SU-DHL-6 (cell line): ENCODE data around the gene CAB39.
A peak's percentile ranks its signal among the peaks of the same experiment; 100 is the strongest.

Source experiments
- H2AFZ ChIP-seq: fragments of 200-600 bp; sonication (generic); 2 replicates; pipeline ENCODE4 v1.6.1; 2014; ENCODE audit warnings: low read depth, mild to moderate bottlenecking, moderate library complexity, mixed read lengths, antibody characterized with exemption, low read length; ENCODE audit not compliant: severe bottlenecking
- H3F3A ChIP-seq: fragments of 200-600 bp; shearing (Covaris generic); 2 replicates; pipeline ENCODE4 v1.6.0; 2016; ENCODE audit warnings: antibody characterized with exemption, mild to moderate bottlenecking; ENCODE audit not compliant: insufficient read depth
- H3K27ac ChIP-seq: fragments of 200-600 bp; sonication (generic); 2 replicates; pipeline ENCODE4 v1.5.1; 2016; ENCODE audit warnings: low read depth, mild to moderate bottlenecking, low read length, moderate library complexity, mixed read lengths
- H3K27me3 ChIP-seq: fragments of 200-600 bp; sonication (generic), shearing (Covaris generic); 2 replicates; pipeline ENCODE4 v1.6.0; 2014; ENCODE audit warnings: mild to moderate bottlenecking, low read length
- H3K36me3 ChIP-seq: fragments of 200-600 bp; sonication (generic); 2 replicates; pipeline ENCODE4 v1.6.1; 2014; ENCODE audit warnings: mild to moderate bottlenecking, low read length, mixed read lengths
- H3K4me2 ChIP-seq: fragments of 300-600, 200-600 bp; shearing (Covaris generic), sonication (generic); 2 replicates; pipeline ENCODE4 v1.6.0; 2014; ENCODE audit warnings: low read length, low read depth, mild to moderate bottlenecking; ENCODE audit not compliant: poor library complexity, severe bottlenecking
- H3K4me3 ChIP-seq: fragments of 200-600 bp; sonication (generic); 2 replicates; pipeline ENCODE4 v1.5.1; 2014; ENCODE audit warnings: antibody characterized with exemption, low read length, mild to moderate bottlenecking, mixed read lengths; ENCODE audit not compliant: insufficient read depth, poor library complexity, severe bottlenecking
- H3K79me2 ChIP-seq: fragments of 200-600 bp; sonication (generic); 2 replicates; pipeline ENCODE4 v1.6.1; 2014; ENCODE audit warnings: mild to moderate bottlenecking, low read length, moderate library complexity; ENCODE audit not compliant: insufficient read depth
- H3K9ac ChIP-seq: fragments of 200-600 bp; sonication (generic); 2 replicates; pipeline ENCODE4 v1.7.0; 2014; ENCODE audit warnings: mild to moderate bottlenecking, low read length
- H3K9me2 ChIP-seq: fragments of 200-600 bp; sonication (generic); replicated peaks from 2 replicates; pipeline ENCODE4 v1.6.1; 2014; ENCODE audit warnings: low read length; ENCODE audit not compliant: insufficient read depth
- H3K9me3 ChIP-seq: fragments of 200-600 bp; sonication (generic); 2 replicates; pipeline ENCODE4 v1.6.1; 2014; ENCODE audit warnings: low read length, mixed read lengths; ENCODE audit not compliant: insufficient read depth
- H4K20me1 ChIP-seq: fragments of 200-600 bp; sonication (generic); 2 replicates; pipeline ENCODE4 v1.6.1; 2014; ENCODE audit warnings: low read depth, mild to moderate bottlenecking, antibody characterized with exemption, low read length, moderate library complexity, mixed read lengths
- CTCF ChIP-seq: fragments of 200-600 bp; sonication (generic); IDR thresholded peaks from one replicate; pipeline ENCODE4 v1.5.1; 2017; ENCODE audit warnings: antibody characterized with exemption, mild to moderate bottlenecking, low read length, moderate library complexity; ENCODE audit not compliant: insufficient read depth, poor library complexity, severe bottlenecking
- EZH2phosphoT487 ChIP-seq: fragments of 200-600 bp; sonication (generic), shearing (Covaris generic); conservative IDR thresholded peaks from 2 replicates; pipeline ENCODE4 v1.6.1; 2018; ENCODE audit warnings: mild to moderate bottlenecking, antibody characterized with exemption, low read length, moderate library complexity, mixed read lengths

CAB39 gene

DNA sequence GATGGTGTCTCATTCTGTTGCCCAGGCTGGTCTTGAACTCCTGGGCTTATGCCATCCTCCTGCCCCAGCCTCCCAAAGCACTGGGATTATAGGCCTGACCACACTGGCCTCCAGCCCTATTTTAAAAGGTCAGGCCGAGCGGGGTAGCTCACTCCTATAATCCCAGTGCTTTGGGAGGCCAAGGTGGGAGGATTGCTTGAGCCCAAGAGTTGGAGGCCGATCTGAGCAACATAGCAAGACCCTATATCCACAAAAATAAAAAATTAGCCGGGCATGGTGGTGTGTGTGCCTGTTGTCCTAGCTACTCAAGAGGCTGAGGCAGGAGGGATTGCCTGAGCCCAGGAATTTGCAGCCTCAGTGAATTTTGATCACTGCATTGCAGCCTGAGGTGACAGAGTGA, 3.9 kb downstream of the CAB39 start:
- H3K9me2 ChIP-seq: no peaks in the 10 kb centered on the region
- peaks cover 21% of the 10 kb centered on the region for H3F3A ChIP-seq
- peak overlapping the region; percentile 98 for H3K4me2 ChIP-seq
- no peaks in the 10 kb centered on the region for H3K9me3 ChIP-seq
- H3K27ac ChIP-seq: no peak overlapping the region
- peaks cover 87% of the 10 kb centered on the region for H3K79me2 ChIP-seq
- H3K36me3 ChIP-seq: no peaks in the 10 kb centered on the region
- no peak overlapping the region for H2AFZ ChIP-seq
- peaks cover 18% of the 10 kb centered on the region for H4K20me1 ChIP-seq
- H3K9ac ChIP-seq: no peak overlapping the region
- H3K4me3 ChIP-seq: no peak overlapping the region
- TF ChIP-seq EZH2phosphoT487: no peak
- TF ChIP-seq CTCF: no peak
- no peaks in the 10 kb centered on the region for H3K27me3 ChIP-seq

- Histone ChIP-seq H3K79me2 (peaks cover 97% of the 10 kb centered on the region), H2AFZ (no peak overlapping the region), H3K27ac (peak overlapping the region; percentile 50), H3K4me2 (peak overlapping the region; percentile 98), H3K4me3 (peak overlapping the region; percentile 14), H4K20me1 (peaks cover 21% of the 10 kb centered on the region), H3K9me3 (no peaks in the 10 kb centered on the region), H3K36me3 (no peaks in the 10 kb centered on the region), H3K9me2 (no peaks in the 10 kb centered on the region), H3K9ac (peak overlapping the region; percentile 21; the same call in 1 of the 2 replicates), H3F3A (peaks cover 21% of the 10 kb centered on the region), H3K27me3 (no peaks in the 10 kb centered on the region)
- TF ChIP-seq CTCF (no peak), EZH2phosphoT487 (no peak)
Observed at GRCh38 chr2:230717600-230717999, 5.0 kb downstream of the CAB39 start.

DNA sequence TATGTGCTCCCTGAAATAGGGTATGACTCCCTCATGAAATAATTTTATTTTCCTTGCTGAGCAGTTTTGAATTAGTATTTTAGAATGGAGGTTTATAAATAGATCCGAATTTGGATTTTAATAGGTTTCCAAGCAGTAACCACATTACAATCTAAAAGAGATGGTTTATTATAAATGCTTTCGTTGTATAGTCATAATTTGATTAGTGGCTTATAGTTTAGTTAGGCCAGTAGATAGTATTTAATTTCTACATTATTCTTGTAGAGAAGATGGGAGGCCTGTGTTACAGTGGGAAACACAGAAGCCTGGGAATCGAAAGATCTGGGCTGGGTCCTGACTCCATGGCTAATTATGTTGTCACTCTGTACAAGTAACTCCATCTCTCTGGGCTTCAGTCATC, 6.7 kb downstream of the CAB39 start:
- no peak overlapping the region for H3K9ac ChIP-seq
- H3K9me2 ChIP-seq: no peaks in the 10 kb centered on the region
- TF ChIP-seq CTCF (no peak), EZH2phosphoT487 (no peak)
- H3K4me2 ChIP-seq: no peak overlapping the region
- no peaks in the 10 kb centered on the region for H3K9me3 ChIP-seq
- H3K4me3 ChIP-seq: no peak overlapping the region
- H3K36me3 ChIP-seq: no peaks in the 10 kb centered on the region
- no peaks in the 10 kb centered on the region for H3K27me3 ChIP-seq
- H3K27ac ChIP-seq: no peak overlapping the region
- H3K79me2 ChIP-seq: peaks cover 100% of the 10 kb centered on the region
- H4K20me1 ChIP-seq: peaks cover 19% of the 10 kb centered on the region
- H2AFZ ChIP-seq: no peak overlapping the region
- peaks cover 21% of the 10 kb centered on the region for H3F3A ChIP-seq

GRCh38 chr2:230721712-230722111, 9.1 kb downstream of the CAB39 start:
- Histone ChIP-seq H3K79me2 (peaks cover 94% of the 10 kb centered on the region), H3K4me3 (no peak overlapping the region), H4K20me1 (peaks cover 5% of the 10 kb centered on the region; the same call in 1 of the 2 replicates), H3K36me3 (no peaks in the 10 kb centered on the region), H2AFZ (no peak overlapping the region), H3K4me2 (peak overlapping the region; percentile 12), H3F3A (peaks cover 21% of the 10 kb centered on the region), H3K9ac (no peak overlapping the region), H3K9me3 (no peaks in the 10 kb centered on the region), H3K27ac (peak overlapping the region; percentile 3; the same call in 1 of the 2 replicates), H3K9me2 (no peaks in the 10 kb centered on the region), H3K27me3 (no peaks in the 10 kb centered on the region)
- TF ChIP-seq CTCF: no peak
- TF ChIP-seq EZH2phosphoT487: no peak
